ENCODE measurements around the gene KLF2. TPM values are rescaled to one million over a fixed set of nuclear protein-coding genes. Genes with fewer than 3 reads are reported as not detected.

KLF2 gene
- total and polyA plus RNA-seq, 10 of the 15 experiments (the other 5 are each of a cell fraction or from before 2014, with no cell fraction given) = 0.16 to 13.7 (median 1.0) TPM

DNA sequence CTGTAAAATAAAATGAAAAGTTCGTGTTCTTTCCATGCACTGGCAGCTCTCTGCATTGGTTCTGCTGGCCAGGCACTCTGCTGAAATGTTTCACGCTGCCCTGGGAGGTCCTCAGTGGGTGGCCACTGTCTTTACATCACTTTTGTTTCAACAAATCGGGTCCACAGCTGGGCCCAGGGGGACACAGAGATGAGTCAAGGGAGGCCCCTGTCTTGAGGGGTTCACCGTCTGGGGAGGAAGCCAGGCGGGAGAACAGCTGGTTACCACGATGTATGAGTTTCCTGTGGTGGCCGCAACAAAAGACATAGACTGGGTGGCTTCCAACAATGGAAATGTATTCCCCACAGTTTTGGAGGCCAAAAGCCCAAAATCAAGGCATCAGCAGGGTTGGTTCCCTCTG lies 5.1 kb upstream of the KLF2 start:
- H3K36me3 ChIP-seq (ENCODE audit: control insufficient read depth in 2 of 2, insufficient read depth in 2 of 2, low read length in 1 of 2) = no peaks in the 10 kb centered on the region
- H3K9ac ChIP-seq (ENCODE audit: control insufficient read depth, insufficient read depth, low read length) = no peak overlapping the region
- TF ChIP-seq, protein P1, sequence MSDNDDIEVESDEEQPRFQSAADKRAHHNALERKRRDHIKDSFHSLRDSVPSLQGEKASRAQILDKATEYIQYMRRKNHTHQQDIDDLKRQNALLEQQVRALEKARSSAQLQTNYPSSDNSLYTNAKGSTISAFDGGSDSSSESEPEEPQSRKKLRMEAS (IDR thresholded peaks at IDR 0.05; ENCODE audit: low read depth, low read length) = no peak
- TF ChIP-seq NR2C2 (IDR thresholded peaks at IDR 0.05; ENCODE audit: borderline replicate concordance, control insufficient read depth, insufficient read length, low read depth) (no peak), NR2C1 (IDR thresholded peaks at IDR 0.05) (no peak), CHD1 (IDR thresholded peaks at IDR 0.05; ENCODE audit: low read depth, low read length) (no peak), TAF1 (IDR thresholded peaks at IDR 0.05; ENCODE audit: borderline replicate concordance, low read depth, low read length) (no peak), MEF2B (IDR thresholded peaks at IDR 0.05; ENCODE audit: partially characterized antibody, poor library complexity, severe bottlenecking) (no peak), WRNIP1 (IDR thresholded peaks at IDR 0.05; ENCODE audit: borderline replicate concordance, low read depth, low read length) (no peak), SMARCA5 (IDR thresholded peaks at IDR 0.05) (no peak), ZNF622 (IDR thresholded peaks at IDR 0.05) (no peak)
- TF ChIP-seq, protein P2, sequence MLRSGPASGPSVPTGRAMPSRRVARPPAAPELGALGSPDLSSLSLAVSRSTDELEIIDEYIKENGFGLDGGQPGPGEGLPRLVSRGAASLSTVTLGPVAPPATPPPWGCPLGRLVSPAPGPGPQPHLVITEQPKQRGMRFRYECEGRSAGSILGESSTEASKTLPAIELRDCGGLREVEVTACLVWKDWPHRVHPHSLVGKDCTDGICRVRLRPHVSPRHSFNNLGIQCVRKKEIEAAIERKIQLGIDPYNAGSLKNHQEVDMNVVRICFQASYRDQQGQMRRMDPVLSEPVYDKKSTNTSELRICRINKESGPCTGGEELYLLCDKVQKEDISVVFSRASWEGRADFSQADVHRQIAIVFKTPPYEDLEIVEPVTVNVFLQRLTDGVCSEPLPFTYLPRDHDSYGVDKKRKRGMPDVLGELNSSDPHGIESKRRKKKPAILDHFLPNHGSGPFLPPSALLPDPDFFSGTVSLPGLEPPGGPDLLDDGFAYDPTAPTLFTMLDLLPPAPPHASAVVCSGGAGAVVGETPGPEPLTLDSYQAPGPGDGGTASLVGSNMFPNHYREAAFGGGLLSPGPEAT (IDR thresholded peaks at IDR 0.05; ENCODE audit: low read depth) = no peak
- TF ChIP-seq, protein P3, sequence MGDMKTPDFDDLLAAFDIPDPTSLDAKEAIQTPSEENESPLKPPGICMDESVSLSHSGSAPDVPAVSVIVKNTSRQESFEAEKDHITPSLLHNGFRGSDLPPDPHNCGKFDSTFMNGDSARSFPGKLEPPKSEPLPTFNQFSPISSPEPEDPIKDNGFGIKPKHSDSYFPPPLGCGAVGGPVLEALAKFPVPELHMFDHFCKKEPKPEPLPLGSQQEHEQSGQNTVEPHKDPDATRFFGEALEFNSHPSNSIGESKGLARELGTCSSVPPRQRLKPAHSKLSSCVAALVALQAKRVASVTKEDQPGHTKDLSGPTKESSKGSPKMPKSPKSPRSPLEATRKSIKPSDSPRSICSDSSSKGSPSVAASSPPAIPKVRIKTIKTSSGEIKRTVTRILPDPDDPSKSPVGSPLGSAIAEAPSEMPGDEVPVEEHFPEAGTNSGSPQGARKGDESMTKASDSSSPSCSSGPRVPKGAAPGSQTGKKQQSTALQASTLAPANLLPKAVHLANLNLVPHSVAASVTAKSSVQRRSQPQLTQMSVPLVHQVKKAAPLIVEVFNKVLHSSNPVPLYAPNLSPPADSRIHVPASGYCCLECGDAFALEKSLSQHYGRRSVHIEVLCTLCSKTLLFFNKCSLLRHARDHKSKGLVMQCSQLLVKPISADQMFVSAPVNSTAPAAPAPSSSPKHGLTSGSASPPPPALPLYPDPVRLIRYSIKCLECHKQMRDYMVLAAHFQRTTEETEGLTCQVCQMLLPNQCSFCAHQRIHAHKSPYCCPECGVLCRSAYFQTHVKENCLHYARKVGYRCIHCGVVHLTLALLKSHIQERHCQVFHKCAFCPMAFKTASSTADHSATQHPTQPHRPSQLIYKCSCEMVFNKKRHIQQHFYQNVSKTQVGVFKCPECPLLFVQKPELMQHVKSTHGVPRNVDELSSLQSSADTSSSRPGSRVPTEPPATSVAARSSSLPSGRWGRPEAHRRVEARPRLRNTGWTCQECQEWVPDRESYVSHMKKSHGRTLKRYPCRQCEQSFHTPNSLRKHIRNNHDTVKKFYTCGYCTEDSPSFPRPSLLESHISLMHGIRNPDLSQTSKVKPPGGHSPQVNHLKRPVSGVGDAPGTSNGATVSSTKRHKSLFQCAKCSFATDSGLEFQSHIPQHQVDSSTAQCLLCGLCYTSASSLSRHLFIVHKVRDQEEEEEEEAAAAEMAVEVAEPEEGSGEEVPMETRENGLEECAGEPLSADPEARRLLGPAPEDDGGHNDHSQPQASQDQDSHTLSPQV (IDR thresholded peaks at IDR 0.05) = no peak
- SMC1A ChIA-PET (ENCODE audit: uncharacterized antibody, unreplicated experiment) = interaction anchor here (1.3 kb wide), 1 partner anchor 63 kb away, joined by 3 read pairs; no protein-coding TSS in a partner anchor
- H4K20me1 ChIP-seq (ENCODE audit: control insufficient read depth, insufficient read depth) = no peaks in the 10 kb centered on the region
- DNase-seq (ENCODE audit: low read depth, low spot score) = no peak
- H3K9me3 ChIP-seq (replicated peaks; ENCODE audit: control insufficient read depth, insufficient read depth, low read length) = peaks cover 2% of the 10 kb centered on the region; the same call in 1 of the 3 replicates
- H3K79me2 ChIP-seq (ENCODE audit: control insufficient read depth, insufficient read depth, low read length) = no peaks in the 10 kb centered on the region
- CTCF ChIA-PET = interaction anchor here (0.8 kb wide), 1 partner anchor 67 kb away, joined by 3 read pairs; no protein-coding TSS in a partner anchor
- H3K4me3 ChIP-seq = no peak overlapping the region
- H2AFZ ChIP-seq (ENCODE audit: control insufficient read depth, low read depth, low read length) = no peak overlapping the region
- no peak for ATAC-seq
- POLR2A ChIA-PET = no interaction called here
- no peak for FAIRE-seq
- intact Hi-C loops (cut with micrococcal nuclease; ENCODE audit: unreplicated experiment) = no loop called here
- in situ Hi-C loops (cut with MboI) = no loop called here
- WGBS (ENCODE audit: insufficient coverage, insufficient replicate concordance, low lambda C conversion rate, missing lambda C conversion rate) = 9% methylated on average over 7 of the region's 7 CpGs
- no peaks in the 10 kb centered on the region for H3K4me1 ChIP-seq (ENCODE audit: control insufficient read depth, insufficient read depth, low read length)
- BruUV-seq (replicated peaks) = no TSS peak
- RAD21 ChIA-PET (ENCODE audit: unreplicated experiment) = no interaction called here
- no peak overlapping the region for H3K4me2 ChIP-seq (ENCODE audit: control insufficient read depth, insufficient read depth)
- H3K27me3 ChIP-seq (replicated peaks in 1 of 2; ENCODE audit: control insufficient read depth in 2 of 2, insufficient read depth in 2 of 2, low read length in 1 of 2) = peaks cover 0 to 5% of the 10 kb centered on the region in 2 experiments; a peak in 1 of 4 replicates
- H3K27ac ChIP-seq (ENCODE audit: control insufficient read depth, insufficient read depth) = no peak overlapping the region
